Right lobe of liver (tissue), 4 donors: Measurements from ENCODE around the gene CFH.

Source experiments
- POLR2A ChIP-seq: fragments of 450-650 bp; IDR thresholded peaks from one replicate; pipeline ENCODE4 v1.6.1; 2017; ENCODE audit warnings: antibody characterized with exemption, mild to moderate bottlenecking
- TF ChIP-seq, protein P1 (sequence below), 4 donors: fragments of 200-600 bp in 3 of 4; fragments of 450-650 bp in 1 of 4; IDR thresholded peaks; one replicate each; pipeline versions ENCODE4 v1.5.1 to v1.8.0; 2016 to 2022; ENCODE audit warnings: antibody characterized with exemption in 4 of 4, mild to moderate bottlenecking in 2 of 4
- donor health status: DM: no; HTN: no; CAD: no.
- donor health status: DM: no; HTN: no; CAD: no.
- donor health status: DM: no; HTN: yes; CAD: no.

DNA sequence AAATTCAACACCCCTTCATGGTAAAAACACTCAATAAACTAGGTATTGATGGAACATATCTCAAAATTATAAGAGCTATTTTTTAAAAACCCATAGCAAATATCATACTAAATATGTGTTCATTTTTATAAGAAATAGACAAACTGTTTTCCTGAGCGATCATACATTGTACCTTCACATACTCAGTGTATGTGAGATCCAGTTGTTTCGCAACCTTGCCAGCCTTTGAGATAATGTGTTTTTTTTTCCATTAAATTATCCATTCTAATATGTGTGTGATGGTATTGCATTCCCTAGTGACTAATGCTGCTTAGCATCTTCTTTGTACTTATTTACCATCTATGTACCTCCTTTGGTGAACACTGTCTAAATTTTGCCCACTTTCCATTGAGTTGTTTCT is 47.1 kb downstream of the CFH start:
- TF ChIP-seq, protein P1, sequence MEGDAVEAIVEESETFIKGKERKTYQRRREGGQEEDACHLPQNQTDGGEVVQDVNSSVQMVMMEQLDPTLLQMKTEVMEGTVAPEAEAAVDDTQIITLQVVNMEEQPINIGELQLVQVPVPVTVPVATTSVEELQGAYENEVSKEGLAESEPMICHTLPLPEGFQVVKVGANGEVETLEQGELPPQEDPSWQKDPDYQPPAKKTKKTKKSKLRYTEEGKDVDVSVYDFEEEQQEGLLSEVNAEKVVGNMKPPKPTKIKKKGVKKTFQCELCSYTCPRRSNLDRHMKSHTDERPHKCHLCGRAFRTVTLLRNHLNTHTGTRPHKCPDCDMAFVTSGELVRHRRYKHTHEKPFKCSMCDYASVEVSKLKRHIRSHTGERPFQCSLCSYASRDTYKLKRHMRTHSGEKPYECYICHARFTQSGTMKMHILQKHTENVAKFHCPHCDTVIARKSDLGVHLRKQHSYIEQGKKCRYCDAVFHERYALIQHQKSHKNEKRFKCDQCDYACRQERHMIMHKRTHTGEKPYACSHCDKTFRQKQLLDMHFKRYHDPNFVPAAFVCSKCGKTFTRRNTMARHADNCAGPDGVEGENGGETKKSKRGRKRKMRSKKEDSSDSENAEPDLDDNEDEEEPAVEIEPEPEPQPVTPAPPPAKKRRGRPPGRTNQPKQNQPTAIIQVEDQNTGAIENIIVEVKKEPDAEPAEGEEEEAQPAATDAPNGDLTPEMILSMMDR (IDR thresholded peaks at IDR 0.05): no peak
- no peak for TF ChIP-seq POLR2A
